GM21390 (cell line): ENCODE results near the gene ABAT.

Experiments used
- ATAC-seq: cut with Tn5 transposase; IDR thresholded peaks from one replicate; pipeline ENCODE4 v1.9.1; 2021; ENCODE audit not compliant: unreplicated experiment

Gene ABAT

DNA sequence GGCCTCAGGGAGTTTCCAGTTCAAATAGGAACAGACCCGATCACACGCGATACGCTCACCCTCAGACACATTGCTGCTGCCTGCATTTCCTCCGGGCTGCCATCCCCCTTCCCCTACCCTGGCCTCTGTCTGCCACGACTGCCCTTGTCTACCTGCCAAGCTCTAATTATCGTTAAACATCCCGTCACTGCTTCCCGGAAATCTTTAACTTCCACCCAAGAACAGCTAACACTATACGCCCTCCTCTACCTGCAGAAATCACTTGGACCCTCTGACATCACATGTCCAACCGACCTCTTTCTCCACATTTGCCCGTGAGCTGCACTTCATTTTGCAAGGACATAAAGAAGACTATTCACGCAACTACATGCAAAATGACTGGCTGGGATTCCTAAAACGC, 40.4 kb downstream of the ABAT start:
- no peak for ATAC-seq

DNA sequence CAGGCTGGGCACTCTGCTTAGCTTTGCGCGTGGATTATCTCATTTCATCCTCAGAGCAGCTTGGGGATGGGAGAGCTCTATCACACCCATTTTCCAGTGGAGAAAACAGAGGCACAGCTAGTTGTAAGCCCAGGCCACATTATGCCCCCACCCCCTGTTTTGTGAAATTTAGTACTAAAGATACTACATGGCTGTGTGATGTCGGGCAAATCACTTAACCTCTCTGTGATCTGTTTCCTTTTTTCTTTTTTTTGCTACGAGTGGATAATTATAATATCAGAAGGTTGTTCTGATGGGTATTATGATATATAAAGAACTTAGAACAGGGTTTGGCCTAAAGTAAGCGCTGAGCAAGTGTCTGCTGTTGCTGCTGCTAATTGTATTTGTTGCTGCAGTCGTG, 41.6 kb downstream of the ABAT start:
- no peak for ATAC-seq

DNA sequence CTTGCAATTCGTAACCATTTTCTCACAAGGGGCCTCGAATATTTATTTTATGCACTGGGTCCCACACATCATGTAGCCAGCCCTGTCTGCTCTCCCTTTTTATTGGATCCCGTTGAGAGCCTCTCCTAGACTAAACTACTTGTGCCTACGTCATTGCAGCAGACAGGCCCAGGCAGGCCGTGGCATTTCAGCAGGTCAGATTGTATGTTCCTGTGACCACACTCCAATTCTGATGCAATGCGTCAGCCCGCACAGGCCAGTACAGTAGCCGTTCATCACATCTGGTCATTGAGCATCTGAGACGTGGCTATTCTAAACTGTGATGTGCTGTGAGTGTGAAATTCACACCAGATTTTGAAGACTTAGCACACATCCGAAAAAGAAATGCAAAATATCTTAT, 42.2 kb downstream of the ABAT start:
- no peak for ATAC-seq

DNA sequence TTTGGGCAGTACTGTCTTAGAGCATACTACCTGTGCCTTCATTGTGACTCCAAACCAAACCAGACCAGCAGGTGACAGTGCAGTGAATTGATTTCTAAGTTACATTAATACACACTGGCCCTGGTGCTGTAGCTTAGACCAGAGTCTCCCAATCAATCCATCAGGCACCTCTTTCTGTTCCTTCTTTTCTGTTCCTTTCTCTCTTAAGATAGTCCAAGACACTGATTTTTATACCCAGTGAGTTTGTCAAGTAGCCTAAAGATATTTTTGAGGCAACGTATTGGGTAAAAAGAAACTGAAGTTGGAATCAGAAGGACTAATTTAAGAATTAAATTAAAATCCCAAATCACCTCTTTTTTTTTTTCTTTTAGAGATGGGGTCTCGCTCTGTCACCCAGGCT, 43.1 kb downstream of the ABAT start:
- ATAC-seq = no peak

DNA sequence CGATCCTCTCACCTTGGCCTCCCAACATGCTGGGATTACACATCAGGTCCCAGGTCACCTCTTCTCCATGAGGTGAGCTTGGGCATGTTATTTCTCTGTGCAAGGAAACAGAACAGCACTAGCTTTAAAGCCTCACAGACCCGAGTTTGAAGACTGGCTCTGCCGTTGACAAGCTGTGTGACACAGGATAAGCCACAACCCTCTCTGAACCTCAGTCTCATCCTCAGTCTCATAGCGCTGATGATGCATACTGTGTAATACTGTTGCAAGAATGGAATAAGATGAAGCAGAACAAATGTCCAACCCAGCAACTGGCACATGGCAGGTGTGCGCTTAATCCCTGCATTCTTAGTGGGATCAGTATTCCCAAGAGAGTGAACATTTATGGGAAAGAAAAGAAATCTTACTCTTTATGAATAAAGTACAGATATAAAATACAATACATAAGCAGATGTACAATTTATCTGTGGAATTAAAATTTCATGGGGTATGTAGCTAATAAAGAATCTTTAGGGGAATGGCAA, 43.5 kb downstream of the ABAT start:
- ATAC-seq = no peak

DNA sequence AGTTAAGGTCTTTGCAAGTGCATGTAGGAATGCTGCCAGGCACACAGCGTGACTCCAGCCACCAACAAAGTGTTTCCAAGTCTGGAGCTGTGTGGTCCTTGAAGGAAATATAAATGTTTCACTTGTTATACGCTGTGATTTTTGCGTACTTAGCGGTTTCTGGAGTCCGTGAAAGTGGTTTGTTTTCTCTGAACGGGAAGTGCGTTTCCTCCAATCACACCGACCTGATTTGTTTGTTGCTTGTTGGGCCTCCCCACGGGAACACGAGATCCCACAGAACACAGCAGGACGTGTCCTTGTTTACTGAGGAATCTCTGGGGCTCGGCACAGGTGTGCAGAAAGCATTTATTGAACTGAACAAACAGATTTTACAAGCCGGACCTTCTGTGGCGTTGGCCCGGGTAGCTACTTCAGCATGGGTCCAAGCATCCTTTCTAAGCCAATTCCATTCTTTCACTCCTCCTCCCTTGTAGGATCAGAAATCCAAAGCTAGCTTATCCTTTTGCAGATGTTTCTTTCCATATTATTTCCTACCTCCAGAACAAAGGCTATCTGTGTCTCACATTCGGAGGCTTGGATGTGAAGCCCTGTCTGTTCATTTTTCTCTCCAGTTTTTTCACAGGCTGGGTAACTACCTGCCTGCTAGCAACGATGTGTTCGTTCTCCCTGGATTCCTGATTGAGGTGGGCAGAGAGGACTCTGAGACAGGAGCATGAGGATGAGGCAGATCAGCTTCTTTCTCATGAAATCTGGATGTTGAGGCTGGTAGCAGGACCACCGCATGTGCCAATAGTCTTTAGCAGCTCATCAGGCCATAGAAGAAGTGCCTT, 44.6 kb downstream of the ABAT start:
- ATAC-seq = no peak

DNA sequence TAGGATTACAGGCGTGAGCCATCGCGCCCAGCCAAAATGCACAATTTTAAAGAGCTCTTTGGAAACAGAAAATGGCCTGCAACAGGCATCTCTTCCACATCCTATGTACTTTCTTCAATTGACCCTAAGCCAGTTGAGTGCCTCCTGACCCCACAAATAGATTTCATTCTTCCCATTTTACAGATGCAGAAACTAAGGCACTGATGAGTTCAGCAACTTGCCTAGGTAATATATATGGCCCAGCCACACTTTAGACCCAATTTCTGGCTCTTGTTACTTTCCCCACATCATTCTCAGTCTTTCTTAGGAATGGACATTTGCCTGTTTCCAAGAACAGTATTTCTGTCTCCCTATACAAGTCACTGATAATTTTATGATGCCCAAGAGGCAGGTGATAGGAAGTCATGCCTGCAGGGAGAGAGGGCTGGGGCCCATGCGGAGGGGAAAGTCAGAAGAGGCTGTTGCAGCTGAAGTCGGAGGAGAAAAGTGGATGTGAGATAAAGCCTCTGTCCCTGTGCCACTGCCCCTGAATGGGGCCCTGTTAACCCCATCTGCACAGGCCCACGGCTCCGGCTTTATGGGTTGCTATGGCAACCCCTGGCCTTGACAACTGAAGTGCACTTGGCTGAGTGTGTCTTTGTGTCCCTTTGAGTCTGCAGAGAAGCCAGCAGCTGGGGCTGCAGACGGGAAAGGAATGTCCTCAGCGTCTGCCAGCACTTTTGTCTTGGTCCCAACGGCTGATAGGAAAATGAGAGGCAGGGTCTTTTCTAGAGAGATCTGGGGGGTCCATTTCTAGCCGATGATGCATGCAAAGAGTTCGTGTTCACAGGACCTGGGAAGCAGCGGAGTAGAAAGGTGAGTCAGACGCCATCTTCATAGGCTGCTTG, 45.9 kb downstream of the ABAT start:
- no peak for ATAC-seq

DNA sequence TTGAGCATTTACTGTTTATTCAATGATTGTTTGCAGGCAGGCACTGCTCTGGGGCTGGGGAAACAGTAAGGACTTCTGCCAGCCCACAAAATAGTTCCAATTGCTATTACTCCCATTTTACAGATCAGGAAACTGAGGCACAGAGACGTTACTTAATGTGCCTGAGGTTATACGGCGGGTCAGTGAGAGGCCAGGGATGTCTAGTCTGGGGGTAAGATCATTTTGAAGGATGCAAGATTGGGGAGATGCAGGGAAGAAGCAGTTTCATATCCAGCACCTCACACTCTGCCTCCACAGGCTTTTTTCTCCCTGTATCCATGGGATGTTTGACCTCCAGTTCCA, 46.5 kb downstream of the ABAT start:
- no peak for ATAC-seq

DNA sequence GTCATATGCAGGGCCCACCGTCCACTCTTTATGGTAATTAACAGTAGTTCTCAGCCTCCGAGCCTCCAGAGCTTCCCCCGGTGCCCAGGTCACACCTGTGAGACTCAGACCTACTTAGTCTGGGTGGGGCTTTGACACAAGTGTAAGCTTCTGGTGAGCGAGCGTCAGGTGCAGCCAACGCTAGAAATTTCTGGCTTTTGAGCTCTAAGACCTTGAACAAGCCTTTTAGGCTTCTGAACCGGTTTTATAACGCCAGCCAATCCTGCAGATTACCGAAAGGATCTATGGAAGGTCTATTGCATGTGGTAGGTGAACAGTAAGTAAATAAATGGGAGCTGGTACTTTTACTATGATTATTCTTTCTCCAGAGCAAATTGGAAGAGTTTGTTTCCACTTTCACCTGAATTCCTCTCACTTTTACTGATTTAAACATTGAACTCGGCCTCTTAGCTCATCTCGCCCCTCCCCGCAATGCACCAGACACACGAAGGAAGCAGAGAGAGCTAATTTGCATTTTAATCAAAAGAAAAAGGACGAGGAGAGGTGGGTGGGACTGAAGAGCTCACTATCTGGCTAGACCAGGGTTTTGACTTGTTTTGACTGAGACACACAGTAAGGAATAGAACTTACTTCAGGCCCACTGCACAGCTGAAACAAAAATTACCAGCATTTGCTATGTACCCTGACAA, 47.1 kb downstream of the ABAT start:
- ATAC-seq = no peak

DNA sequence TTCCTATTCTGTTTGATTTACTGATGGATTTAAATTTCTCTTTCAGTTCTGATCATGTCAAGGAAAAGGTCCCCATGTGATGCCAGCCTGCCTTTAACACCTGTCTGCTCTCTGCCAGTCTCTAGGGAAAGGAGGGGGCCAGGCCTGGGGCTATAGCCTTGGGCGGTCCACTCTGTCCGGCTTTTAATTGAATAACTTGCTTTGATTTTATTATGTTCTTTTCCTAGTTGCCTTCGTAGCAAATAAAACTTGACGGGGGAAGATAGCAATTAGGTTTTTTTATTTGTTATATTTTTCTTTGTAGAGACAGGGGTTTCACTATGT, 47.6 kb downstream of the ABAT start:
- ATAC-seq = no peak

DNA sequence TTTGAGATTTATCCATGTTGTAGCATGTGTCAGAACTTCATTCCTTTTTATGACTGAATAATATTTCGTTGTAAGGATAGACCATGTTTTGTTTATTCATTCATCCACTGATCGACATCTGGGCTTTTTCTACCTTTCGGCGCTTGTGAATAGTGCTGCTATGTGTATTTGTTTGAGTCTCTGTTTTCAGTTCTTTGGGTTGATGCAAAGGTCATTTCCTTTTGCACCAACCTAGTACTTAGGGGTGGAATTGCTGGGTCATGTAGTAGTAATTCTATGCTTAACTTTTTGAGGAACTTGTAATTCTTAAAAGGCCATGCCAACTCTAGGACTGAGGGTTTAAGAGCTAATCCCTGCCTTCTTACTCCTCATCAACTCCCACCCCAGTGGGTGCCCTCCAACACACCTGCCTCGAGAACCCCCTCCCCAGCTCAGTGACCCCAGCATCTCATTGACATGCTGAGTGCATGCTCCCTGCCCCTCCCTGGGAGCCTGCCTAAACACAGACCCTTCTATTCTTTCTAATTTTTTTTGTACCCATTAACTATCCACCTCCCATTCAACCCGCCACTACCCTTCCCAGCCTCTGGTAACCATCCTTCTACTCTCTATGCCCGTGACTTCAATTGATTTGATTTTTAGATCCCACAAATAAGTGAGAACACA, 51.2 kb downstream of the ABAT start:
- no peak for ATAC-seq

DNA sequence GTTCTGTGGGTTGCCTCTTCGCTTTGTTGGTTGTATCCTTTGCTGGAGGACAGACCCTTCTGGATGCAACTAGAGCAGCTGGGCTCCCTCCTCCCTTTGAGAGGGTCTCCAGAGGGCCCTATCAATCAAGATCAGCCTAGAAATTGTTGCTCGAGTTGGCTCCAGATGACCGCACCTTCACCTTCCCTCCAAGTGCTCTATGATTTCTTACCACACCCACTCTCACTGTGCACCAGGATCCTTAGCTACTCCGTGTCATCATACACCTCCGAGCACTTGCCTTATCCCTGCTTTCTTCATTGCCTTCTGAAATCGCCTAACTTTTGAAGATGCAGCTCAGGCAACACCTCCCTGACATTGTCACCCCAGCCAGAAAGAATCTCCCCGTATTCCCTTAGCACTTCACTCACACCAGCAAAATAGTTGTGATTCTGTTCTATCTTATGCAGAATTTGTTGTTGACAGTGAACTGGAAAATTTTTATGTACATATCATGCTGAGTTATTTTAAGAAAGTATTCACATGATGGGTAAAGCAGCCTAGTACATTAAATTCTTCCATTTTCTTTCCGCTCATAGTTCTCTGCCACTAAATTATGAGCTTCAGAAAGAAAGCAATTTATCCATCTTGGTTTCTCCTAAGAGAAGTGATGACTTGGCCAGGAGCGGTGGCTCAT, 52.9 kb downstream of the ABAT start:
- ATAC-seq = no peak

DNA sequence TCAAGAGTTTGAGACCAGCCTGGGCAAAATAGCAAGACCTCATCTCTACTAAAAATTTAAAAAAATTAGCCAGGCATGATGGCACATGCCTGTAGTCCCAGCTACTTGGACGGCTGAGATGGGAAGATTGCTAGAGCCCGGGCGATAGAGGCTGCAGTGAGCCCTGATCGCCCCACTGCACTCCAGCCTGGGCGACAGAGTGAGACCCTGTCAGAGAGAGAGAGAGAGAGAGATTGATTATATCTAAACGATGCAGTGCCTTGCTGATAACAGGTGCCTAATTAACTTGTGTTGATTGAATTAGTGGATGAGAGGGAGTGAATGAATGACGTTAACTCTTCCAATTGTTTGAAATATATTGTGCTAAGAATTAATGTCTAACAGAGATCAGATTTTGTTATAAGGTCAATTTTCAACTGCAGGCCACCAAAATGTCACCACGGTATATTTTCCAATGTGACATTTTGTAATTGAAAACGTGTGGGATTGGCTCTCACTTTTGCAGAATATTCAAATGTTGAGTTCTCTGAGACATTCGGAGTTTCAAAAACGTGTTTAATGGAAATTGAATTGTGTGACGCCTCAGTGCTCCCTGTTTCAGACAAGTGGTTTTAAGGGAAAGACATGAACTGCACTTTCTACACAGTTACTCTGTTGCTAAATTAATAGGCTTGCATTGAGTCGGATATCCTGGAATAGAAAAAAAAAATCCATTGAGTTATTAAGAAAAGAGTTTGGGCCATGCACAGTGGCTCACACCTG, 53.6 kb downstream of the ABAT start:
- no peak for ATAC-seq

DNA sequence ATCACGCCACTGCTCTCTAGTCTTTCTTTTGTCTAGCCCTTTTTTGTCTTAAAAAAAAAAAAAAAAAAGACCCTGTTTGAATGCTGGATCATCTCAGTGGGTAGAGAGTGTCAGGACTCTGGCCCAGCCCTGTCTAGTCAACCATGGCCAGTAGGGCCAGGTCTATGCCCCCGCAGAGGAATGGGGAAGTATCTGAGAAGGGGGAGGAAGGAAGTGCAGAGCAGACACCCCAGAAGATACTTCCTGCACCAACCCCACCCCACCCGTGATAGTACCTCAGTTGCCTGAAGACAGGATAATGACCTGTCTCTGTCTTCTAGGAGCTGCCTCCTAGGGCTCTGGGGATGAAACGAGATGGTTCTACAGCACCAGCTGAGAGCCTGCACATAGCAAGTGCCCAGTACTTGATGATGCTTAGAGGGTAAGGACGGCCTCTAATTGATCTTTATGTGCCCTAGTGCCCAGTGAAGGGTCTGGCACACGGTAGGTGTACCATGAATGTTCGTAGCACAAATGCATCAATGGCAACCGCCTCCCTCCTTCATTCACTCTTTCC, 55.4 kb downstream of the ABAT start:
- ATAC-seq = no peak

DNA sequence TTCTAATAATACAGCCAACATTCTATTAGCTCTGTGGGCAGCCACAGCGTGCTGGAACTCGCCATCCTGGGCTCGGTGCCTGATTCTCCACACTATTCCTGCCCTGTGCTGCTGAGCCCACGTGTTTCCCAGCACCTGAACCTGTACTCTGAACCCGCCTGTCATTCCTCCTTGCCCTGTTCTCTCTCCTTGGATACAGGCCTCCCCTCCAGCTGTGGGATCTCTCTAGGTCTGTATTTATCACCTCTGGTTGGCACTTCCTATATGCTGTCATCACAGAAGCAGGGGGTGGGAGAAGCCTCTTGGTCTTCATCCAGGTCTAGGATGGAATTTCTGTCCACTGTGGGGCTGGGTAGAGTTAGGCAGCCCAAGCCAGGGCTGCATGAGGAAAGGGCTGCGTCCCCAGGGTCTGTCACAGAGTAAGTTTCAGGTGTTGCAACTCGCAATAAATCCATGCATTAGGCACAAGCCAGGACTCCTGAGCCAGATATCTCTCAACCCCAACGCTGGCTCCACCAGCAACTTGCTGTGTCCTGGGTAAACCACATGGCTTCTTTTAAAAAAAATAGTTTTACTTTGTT, 56.0 kb downstream of the ABAT start:
- no peak for ATAC-seq

DNA sequence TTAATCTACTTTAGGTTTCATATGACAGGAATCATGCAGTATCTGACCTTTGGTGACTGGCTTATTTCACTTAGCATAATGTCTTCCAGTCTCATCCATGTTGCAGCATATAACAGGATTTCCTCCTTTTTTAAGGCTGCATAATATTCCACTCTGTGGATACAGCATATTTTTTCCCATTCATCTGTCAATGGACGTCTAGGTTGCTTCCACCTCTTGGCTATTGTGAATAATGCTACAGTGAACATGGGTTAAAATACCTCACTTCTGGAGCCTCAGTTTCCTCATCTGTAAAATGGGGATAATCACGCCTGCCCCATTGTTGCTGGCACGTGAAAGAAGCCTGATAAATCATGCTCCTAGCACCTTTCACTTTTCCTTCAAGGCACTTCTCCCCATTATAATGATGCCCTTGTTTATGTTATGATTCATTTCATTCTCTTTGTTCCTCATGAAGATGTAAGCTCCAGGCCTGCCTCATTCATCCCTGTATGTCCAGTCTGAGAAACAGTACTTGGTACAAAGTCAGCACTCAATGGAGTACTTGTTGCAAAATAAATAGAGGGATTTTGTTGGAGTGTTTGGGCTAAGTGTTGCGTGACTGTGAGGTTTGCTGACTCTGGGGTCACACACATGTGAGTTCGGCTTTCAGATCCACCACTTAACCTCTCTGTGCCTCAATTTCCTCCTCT, 59.6 kb downstream of the ABAT start:
- no peak for ATAC-seq

DNA sequence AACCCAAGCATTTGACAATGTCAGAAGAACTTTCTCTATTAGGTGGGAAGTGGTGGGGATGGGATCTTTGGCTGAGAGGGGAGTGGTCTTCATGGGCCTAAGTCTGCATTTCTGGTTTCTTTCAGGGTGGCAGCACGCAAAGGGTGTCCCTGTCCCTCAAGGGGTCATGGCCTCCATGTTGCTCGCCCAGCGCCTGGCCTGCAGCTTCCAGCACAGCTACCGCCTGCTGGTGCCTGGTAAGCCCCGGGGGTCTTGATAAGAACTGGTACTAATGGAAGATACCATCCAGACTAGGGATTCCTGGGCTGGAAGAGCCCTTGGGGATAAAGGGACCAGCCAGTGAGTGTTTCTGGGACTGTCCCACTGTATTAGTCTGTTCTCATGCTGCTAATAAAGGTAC, 61.2 kb downstream of the ABAT start:
- ATAC-seq = no peak

DNA sequence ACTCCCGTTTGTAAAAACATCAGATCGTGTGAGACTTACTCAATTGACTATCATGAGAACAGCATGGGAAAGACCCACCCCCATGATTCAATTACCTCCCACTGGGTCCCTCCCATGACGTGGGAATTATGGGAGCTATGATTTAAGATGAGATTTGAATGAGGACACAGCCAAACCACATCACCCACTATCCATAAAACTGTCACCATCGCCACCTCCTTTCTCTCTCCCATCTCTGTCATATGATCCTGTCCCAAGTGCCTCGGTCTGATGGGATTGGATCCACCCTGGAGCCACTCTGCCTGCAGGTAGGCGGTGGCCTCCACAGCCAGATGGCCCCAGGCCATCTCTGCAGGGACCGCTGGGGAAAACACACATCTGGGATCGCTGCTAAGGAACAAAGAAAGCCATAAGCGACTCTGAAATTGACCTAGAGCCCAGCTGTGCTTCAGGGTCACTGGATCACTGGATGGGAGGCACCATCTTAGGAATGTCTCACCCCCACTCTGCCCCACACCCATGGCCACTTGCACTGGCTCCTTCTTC, 61.8 kb downstream of the ABAT start:
- ATAC-seq = no peak
